Activated naive CD4-positive, alpha-beta T cell treated with anti-CD3 and anti-CD28 coated beads, Interleukin-2, amount 50 U/mL, for 24 hours (primary cell): ENCODE results near the gene IPCEF1.
"Not testable (repeated sequence)": the region's sequence is repeated elsewhere in the genome, so short reads cannot be mapped to it uniquely, and the experiment has no call there.

ENCODE experiments used
- H3K27ac Mint-ChIP-seq: one replicate; pipeline ENCODE4 v1.8.0; 2021; ENCODE audit warnings: mild to moderate bottlenecking, mixed read lengths
- H3K27me3 Mint-ChIP-seq: one replicate; pipeline ENCODE4 v1.8.0; 2021; ENCODE audit warnings: mixed read lengths
- H3K36me3 Mint-ChIP-seq: one replicate; pipeline ENCODE4 v1.8.0; 2021; ENCODE audit warnings: mixed read lengths
- H3K4me1 Mint-ChIP-seq: one replicate; pipeline ENCODE4 v1.8.0; 2021; ENCODE audit warnings: mixed read lengths
- H3K4me3 Mint-ChIP-seq: one replicate; pipeline ENCODE4 v1.8.0; 2021; ENCODE audit warnings: mild to moderate bottlenecking, mixed read lengths
- H3K9me3 Mint-ChIP-seq: one replicate; pipeline ENCODE4 v1.8.0; 2021; ENCODE audit warnings: mixed read lengths

IPCEF1 gene

GRCh38 chr6:154218787-154219186, 137.8 kb downstream of the IPCEF1 start:
- Mint-ChIP-seq H3K4me1 (peaks cover 77% of the 10 kb centered on the region), H3K27ac (peak overlapping the region; percentile 90), H3K4me3 (peak overlapping the region; percentile 54), H3K9me3 (no peaks in the 10 kb centered on the region), H3K27me3 (no peaks in the 10 kb centered on the region), H3K36me3 (peaks cover 31% of the 10 kb centered on the region)

DNA sequence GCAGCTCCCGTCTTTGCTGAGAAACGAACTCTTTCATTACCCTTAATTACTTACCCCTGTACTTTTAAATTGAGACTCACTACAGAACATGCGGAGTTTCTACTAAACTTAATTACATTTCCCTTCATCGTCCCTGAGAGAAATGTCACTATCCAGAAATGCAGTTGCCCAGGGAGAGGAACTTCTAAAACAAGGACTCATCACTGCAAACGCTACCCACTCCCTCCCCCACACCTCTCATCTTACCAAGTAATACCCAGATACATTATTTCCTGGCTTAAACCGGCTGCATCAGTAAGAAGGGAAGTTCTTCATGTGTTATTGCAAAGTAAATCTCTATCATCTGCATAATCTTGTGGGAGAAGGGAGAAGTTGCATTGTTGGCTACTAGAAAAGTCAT, 138.3 kb downstream of the IPCEF1 start:
- Mint-ChIP-seq H3K36me3 (peaks cover 31% of the 10 kb centered on the region), H3K27ac (peak overlapping the region; percentile 90), H3K4me1 (peaks cover 73% of the 10 kb centered on the region), H3K9me3 (no peaks in the 10 kb centered on the region), H3K4me3 (peak overlapping the region; percentile 54), H3K27me3 (no peaks in the 10 kb centered on the region)

- Mint-ChIP-seq H3K4me1 (peaks cover 56% of the 10 kb centered on the region), H3K36me3 (peaks cover 30% of the 10 kb centered on the region), H3K9me3 (no peaks in the 10 kb centered on the region), H3K27me3 (no peaks in the 10 kb centered on the region), H3K27ac (no peak overlapping the region), H3K4me3 (no peak overlapping the region)
These were observed 142.8 kb downstream of the IPCEF1 start for GRCh38 chr6:154213782-154214181.

DNA sequence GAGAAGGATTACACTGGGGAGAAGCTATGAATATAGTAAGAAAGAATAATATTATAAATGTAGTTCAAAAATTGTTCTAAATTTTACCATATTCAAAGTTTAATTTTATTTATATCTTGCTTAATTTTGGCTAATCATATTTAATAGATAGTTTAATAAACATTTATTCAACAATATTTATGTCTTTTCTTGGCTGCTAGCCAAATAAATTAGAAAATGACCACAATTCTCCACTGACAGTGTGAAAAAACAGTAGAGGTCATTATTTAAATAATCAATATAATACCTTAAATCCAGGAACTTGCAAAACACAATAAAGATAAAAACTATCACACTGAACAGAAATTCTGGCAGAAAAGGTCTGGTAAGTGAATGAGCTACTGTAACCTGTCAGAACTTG, 145.9 kb downstream of the IPCEF1 start:
- Mint-ChIP-seq H3K4me1 (peaks cover 54% of the 10 kb centered on the region), H3K27ac (no peak overlapping the region), H3K9me3 (no peaks in the 10 kb centered on the region), H3K4me3 (no peak overlapping the region), H3K36me3 (peaks cover 45% of the 10 kb centered on the region), H3K27me3 (no peaks in the 10 kb centered on the region)

GRCh38 chr6:154209555-154209954, 147.0 kb downstream of the IPCEF1 start:
- Mint-ChIP-seq H3K27ac (peak overlapping the region; percentile 7), H3K36me3 (peaks cover 49% of the 10 kb centered on the region)

DNA sequence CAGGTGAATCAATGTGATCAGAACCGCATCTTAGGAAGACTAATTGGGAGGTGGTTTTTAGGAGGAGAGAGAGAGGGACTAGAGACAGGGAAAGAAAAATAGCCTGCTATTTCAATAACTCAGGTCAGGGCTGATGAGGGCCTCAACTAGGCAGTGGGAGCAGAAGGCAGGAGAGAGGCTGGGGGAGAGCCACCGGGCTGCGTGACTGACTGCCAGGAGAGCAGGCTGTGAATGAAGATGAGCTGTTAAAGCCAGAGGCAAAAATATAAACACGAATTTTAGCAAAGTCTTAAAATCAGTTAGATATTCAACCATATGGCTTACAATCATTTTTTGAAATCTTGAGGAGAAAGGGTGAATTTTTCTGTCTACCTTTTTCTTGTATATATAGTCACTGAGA, 149.6 kb downstream of the IPCEF1 start:
- peaks cover 55% of the 10 kb centered on the region for H3K36me3 Mint-ChIP-seq
- no peak overlapping the region for H3K4me3 Mint-ChIP-seq
- H3K27me3 Mint-ChIP-seq = no peaks in the 10 kb centered on the region
- peaks cover 64% of the 10 kb centered on the region for H3K4me1 Mint-ChIP-seq
- H3K27ac Mint-ChIP-seq = peak overlapping the region; percentile 30
- no peaks in the 10 kb centered on the region for H3K9me3 Mint-ChIP-seq

More at GRCh38 chr6:154209555-154209954, 147.0 kb downstream of the IPCEF1 start:
- Mint-ChIP-seq H3K9me3 (no peaks in the 10 kb centered on the region), H3K4me1 (peaks cover 54% of the 10 kb centered on the region), H3K27me3 (no peaks in the 10 kb centered on the region), H3K4me3 (no peak overlapping the region)

DNA sequence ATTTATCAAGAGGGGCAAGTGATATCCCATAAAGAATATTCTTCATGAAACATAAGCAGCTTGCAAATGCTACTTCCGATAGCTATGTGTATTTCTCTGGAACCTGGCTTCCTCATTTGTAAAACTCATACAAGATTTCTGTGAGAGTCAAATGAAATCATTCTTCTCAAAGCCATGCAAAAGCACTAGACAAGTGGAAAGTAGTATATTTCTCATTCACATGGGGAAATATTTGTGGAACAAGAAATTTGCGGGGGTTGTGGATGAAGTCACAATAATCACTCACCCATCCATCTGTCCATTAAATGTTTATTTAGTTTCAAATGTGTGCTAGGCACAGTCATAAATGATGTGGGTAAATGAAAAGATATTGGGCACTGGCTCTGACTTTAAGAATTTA, 150.5 kb downstream of the IPCEF1 start:
- H3K27ac Mint-ChIP-seq = peak overlapping the region; percentile 46
- H3K36me3 Mint-ChIP-seq = peaks cover 57% of the 10 kb centered on the region
- H3K9me3 Mint-ChIP-seq = no peaks in the 10 kb centered on the region
- no peaks in the 10 kb centered on the region for H3K27me3 Mint-ChIP-seq
- H3K4me3 Mint-ChIP-seq = no peak overlapping the region
- peaks cover 71% of the 10 kb centered on the region for H3K4me1 Mint-ChIP-seq

DNA sequence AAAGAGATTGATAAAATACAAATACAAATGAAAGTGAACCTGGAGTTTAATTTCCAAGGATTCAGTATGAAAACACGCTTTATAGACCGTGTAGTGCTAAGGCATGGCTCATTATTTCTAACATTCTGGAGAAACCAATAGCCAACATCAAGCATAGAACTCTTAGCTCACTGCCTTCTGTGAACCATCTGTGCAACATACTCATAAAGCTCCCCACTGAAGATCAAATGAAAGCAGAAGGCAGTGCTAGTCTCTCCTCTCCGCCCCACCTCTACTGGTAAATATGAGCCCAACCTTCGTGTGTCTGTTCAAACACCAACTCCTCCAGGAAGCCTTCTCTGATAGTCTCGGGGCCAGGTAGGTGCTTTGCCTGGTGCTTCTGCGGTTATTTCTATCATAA, 153.6 kb downstream of the IPCEF1 start:
- Mint-ChIP-seq H3K27ac (peak overlapping the region; percentile 59), H3K4me1 (peaks cover 81% of the 10 kb centered on the region), H3K36me3 (peaks cover 58% of the 10 kb centered on the region), H3K4me3 (no peak overlapping the region), H3K9me3 (no peaks in the 10 kb centered on the region), H3K27me3 (no peaks in the 10 kb centered on the region)

- no peaks in the 10 kb centered on the region for H3K27me3 Mint-ChIP-seq
- H3K4me3 Mint-ChIP-seq = no peak overlapping the region
- H3K27ac Mint-ChIP-seq = peak overlapping the region; percentile 59
- peaks cover 81% of the 10 kb centered on the region for H3K4me1 Mint-ChIP-seq
- H3K36me3 Mint-ChIP-seq = peaks cover 52% of the 10 kb centered on the region
- H3K9me3 Mint-ChIP-seq = no peaks in the 10 kb centered on the region
These were observed 154.3 kb downstream of the IPCEF1 start for GRCh38 chr6:154202339-154202738.

DNA sequence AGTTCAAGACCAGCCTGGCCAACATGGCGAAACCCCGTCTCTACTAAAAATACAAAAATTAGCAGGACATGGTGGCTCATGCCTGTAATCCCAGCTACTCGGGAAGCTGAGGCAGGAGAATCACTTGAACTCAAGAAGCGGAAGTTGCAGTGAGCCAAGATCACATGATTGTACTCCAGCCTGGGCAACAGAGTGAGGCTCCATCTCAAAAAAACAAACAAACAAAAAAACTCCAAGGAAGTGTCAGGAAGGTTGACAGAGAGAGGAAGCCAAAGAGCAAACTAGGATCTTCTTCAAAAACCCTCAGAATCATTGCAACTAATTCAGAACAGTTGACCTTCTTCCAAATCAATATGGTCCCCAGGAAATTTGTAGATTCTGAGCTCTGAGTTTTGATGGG, 154.9 kb downstream of the IPCEF1 start:
- Mint-ChIP-seq H3K36me3 (peaks cover 49% of the 10 kb centered on the region), H3K4me1 (peaks cover 82% of the 10 kb centered on the region)
- not testable (repeated sequence) for H3K4me3 Mint-ChIP-seq

DNA sequence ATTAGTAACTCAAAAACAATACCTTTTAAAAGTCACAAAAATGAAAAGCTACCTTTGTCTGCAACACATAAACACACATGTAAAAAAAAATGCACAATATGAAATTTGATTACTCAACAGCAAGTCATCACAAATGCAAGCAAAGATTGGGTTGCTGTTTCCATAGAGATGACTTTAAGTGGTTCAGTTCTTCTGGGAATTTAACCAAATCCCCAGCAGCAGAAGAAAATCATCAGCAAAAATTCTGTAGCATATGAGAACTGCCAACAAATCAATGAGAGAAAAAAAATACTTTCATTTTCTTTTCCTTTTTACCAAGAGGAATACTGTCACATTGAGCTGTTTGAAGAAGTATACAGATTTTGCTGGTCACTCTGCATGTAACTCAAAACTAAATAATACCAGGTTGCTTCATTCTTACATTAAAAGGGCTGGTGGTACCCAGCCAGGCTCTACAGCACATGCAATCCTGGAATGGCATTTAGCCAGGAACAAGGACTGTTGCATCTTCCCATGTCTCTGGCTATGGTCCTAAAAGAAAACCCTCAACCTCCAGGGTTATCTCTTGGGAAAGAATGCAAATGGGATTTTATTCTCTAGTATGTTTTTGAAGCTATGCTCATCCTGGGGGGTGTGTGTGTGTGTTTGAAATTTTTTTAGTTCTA, 159.3 kb downstream of the IPCEF1 start:
- Mint-ChIP-seq H3K27ac (no peak overlapping the region), H3K9me3 (no peaks in the 10 kb centered on the region), H3K4me1 (peaks cover 67% of the 10 kb centered on the region), H3K27me3 (no peaks in the 10 kb centered on the region), H3K4me3 (no peak overlapping the region), H3K36me3 (peaks cover 39% of the 10 kb centered on the region)

More for the DNA sequence above, 154.9 kb downstream of the IPCEF1 start:
- peak overlapping the region; percentile 92 for H3K27ac Mint-ChIP-seq
- not testable (repeated sequence) for H3K27me3 Mint-ChIP-seq, H3K9me3 Mint-ChIP-seq

DNA sequence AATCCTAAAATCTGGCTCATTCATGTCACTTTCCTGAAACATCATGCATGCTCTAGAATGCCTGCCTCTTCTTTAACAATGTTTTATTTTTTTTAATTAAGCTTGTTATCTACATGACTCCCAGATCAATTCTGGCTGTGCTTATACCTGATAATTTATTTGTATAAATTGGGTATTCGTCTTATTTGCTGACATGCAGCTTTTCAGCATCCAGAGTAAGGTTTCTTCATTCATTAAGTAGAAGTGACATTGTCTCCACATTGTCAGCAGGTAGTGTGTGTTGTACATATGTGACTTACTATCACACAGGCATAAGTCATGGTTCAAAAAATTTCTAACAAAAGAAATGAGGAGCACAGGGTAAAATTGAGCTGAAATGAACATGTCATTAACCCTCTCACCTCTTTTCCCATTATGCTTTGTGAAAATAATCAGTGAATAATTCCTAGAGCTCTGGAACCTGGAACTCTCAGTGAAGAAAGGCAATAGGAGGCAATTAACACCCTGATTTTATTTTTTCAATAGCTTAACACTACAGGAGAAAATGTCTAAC, 160.2 kb downstream of the IPCEF1 start:
- Mint-ChIP-seq H3K9me3 (no peaks in the 10 kb centered on the region), H3K27ac (no peak overlapping the region), H3K36me3 (peaks cover 37% of the 10 kb centered on the region), H3K4me1 (peaks cover 61% of the 10 kb centered on the region), H3K4me3 (peak overlapping the region; percentile 19), H3K27me3 (no peaks in the 10 kb centered on the region)

GRCh38 chr6:154187714-154188113, 168.9 kb downstream of the IPCEF1 start:
- H3K27ac Mint-ChIP-seq = peak overlapping the region; percentile 65
- H3K36me3 Mint-ChIP-seq = peaks cover 47% of the 10 kb centered on the region

DNA sequence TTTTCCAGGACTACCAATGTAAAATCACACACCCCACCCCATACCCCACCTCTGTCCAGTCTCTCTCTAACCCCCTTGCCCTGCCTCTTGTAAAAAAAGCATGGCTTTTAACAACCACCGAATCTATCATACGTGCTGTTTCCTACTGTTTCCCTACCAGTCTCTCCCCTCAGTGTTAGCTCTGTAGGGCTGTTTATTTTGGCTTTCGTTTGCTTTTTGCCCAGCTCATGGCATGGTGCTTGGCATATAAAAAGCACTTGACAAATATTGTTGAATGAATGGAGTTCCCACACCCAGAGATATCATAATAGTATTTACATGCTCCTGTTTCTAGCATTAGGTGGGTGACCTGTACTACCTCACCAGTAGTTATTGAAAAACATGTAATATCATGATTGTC, 169.4 kb downstream of the IPCEF1 start:
- H3K27me3 Mint-ChIP-seq = no peaks in the 10 kb centered on the region
- peaks cover 10% of the 10 kb centered on the region for H3K9me3 Mint-ChIP-seq
- H3K36me3 Mint-ChIP-seq = peaks cover 46% of the 10 kb centered on the region
- peak overlapping the region; percentile 65 for H3K27ac Mint-ChIP-seq
- H3K4me3 Mint-ChIP-seq = peak overlapping the region; percentile 7
- H3K4me1 Mint-ChIP-seq = peaks cover 75% of the 10 kb centered on the region

More at GRCh38 chr6:154187714-154188113, 168.9 kb downstream of the IPCEF1 start:
- Mint-ChIP-seq H3K4me1 (peaks cover 75% of the 10 kb centered on the region), H3K9me3 (peaks cover 7% of the 10 kb centered on the region), H3K27me3 (no peaks in the 10 kb centered on the region), H3K4me3 (peak overlapping the region; percentile 7)

- Mint-ChIP-seq H3K4me1 (peaks cover 84% of the 10 kb centered on the region), H3K36me3 (peaks cover 43% of the 10 kb centered on the region), H3K27me3 (no peaks in the 10 kb centered on the region), H3K27ac (peak overlapping the region; percentile 43), H3K9me3 (peaks cover 11% of the 10 kb centered on the region), H3K4me3 (no peak overlapping the region)
These were observed 177.2 kb downstream of the IPCEF1 start for GRCh38 chr6:154179434-154179833.

DNA sequence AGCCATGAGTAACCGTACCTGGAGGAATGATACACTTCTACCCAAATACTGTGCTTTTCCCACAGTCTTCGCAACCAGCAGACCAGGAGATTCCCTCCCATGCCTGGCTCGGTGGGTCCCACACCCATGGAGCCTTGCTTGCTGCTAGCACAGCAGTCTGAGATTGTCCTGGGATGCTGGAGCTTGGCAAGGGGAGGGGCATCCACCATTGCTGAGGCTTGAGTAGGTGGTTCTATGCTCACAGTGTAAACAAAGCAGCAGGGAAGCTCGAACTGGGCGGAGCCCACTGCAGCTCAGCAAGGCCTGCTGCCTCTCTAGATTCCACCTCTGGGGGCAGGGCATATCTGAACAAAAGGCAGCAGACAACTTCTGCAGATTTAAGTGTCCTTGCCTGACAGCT, 184.2 kb downstream of the IPCEF1 start:
- not testable (repeated sequence) for H3K27me3 Mint-ChIP-seq, H3K4me3 Mint-ChIP-seq, H3K27ac Mint-ChIP-seq
- Mint-ChIP-seq H3K36me3 (peaks cover 56% of the 10 kb centered on the region), H3K4me1 (peaks cover 87% of the 10 kb centered on the region), H3K9me3 (peaks cover 10% of the 10 kb centered on the region)
